Fibroblast of lung (primary cell): ENCODE data around the gene PIK3AP1. TPM values are rescaled to one million over a fixed set of nuclear protein-coding genes. Genes with fewer than 3 reads are reported as not detected.

Source experiments
- DNase-seq, 2 donors: peaks; one replicate each; pipeline versions ENCODE4 v3.0.0 to v3.0.0-alpha.2; 2010; ENCODE audit warnings: low read depth in 2 of 2
- H2AFZ ChIP-seq: 2 replicates; pipeline ENCODE4 v1.5.1; 2012; ENCODE audit warnings: low read length, control low read depth, inconsistent platforms
- H3K27ac ChIP-seq: 2 replicates; pipeline ENCODE4 v1.5.1; 2011; ENCODE audit warnings: low read length, control low read depth; ENCODE audit not compliant: insufficient read depth
- H3K27me3 ChIP-seq: 2 replicates; pipeline ENCODE4 v1.5.1; 2011; ENCODE audit warnings: mild to moderate bottlenecking, low read length; ENCODE audit not compliant: control insufficient read depth, insufficient read depth
- H3K36me3 ChIP-seq: 2 replicates; pipeline ENCODE4 v1.5.1; 2011; ENCODE audit warnings: low read length; ENCODE audit not compliant: control insufficient read depth, insufficient read depth
- H3K4me1 ChIP-seq: 2 replicates; pipeline ENCODE4 v1.5.1; 2011; ENCODE audit warnings: low read length; ENCODE audit not compliant: control insufficient read depth, insufficient read depth; ENCODE audit errors: extremely low read depth
- H3K4me2 ChIP-seq: 2 replicates; pipeline ENCODE4 v1.5.1; 2011; ENCODE audit warnings: low read length, control low read depth; ENCODE audit not compliant: insufficient read depth; ENCODE audit errors: extremely low read depth
- H3K4me3 ChIP-seq, 4 experiments: fragments of 200-600 bp in 1 of 4; sonication (generic) in 1 of 4; replicated peaks in 1 of 4; 2 replicates each; pipeline ENCODE4 v1.5.1; 2011 to 2016; ENCODE audit warnings: low read length in 4 of 4, low read depth in 3 of 4, mild to moderate bottlenecking in 3 of 4, control low read depth in 2 of 4, inconsistent platforms in 1 of 4, mixed read lengths in 1 of 4; ENCODE audit not compliant: insufficient read depth in 1 of 4; ENCODE audit errors: control extremely low read depth in 1 of 4
- H3K79me2 ChIP-seq: 2 replicates; pipeline ENCODE4 v1.5.1; 2012; ENCODE audit warnings: mild to moderate bottlenecking, low read length, inconsistent platforms; ENCODE audit not compliant: control insufficient read depth, insufficient read depth
- H3K9ac ChIP-seq: 2 replicates; pipeline ENCODE4 v1.5.1; 2011; ENCODE audit warnings: mild to moderate bottlenecking, low read length, control low read depth; ENCODE audit not compliant: insufficient read depth
- H3K9me3 ChIP-seq: 2 replicates; pipeline ENCODE4 v1.5.1; 2012; ENCODE audit warnings: low read depth, low read length; ENCODE audit not compliant: control insufficient read depth, insufficient read depth
- H4K20me1 ChIP-seq: 2 replicates; pipeline ENCODE4 v1.5.1; 2011; ENCODE audit warnings: low read length; ENCODE audit not compliant: control insufficient read depth, insufficient read depth; ENCODE audit errors: extremely low read depth
- EZH2 ChIP-seq: IDR thresholded peaks from 2 replicates; pipeline ENCODE4 v1.5.1; 2012; ENCODE audit warnings: low read length, control low read depth, mild to moderate bottlenecking; ENCODE audit errors: missing control alignments
- polyA plus RNA-seq, 2 donors: library from polyadenylated mRNA; depleted of rRNA in 1 of 2; stranded (reverse) in 1 of 2; unstranded in 1 of 2; fragments of >200 nt; gene quantifications; 2 replicates each; pipeline ENCODE4 v1.2.1, GENCODE V29; 2011 to 2012; ENCODE audit warnings: missing spikeins in 1 of 2
- total RNA-seq: library from RNA; depleted of rRNA; stranded (reverse); fragments of >200 nt; gene quantifications from 2 replicates; pipeline ENCODE4 v1.2.1, GENCODE V29; 2014
- TF ChIP-seq, protein P1 (sequence below), 2 donors: IDR thresholded peaks in 1 of 2; conservative IDR thresholded peaks in 1 of 2; 1 replicate in 1 of 2; 2 replicates in 1 of 2; pipeline ENCODE4 v1.5.1; 2011 to 2012; ENCODE audit warnings: low read length in 2 of 2, control low read depth in 1 of 2, inconsistent platforms in 1 of 2, low read depth in 1 of 2, mild to moderate bottlenecking in 1 of 2

Gene PIK3AP1
- total and polyA plus RNA-seq, 2 donors (not counting 1 experiment from before 2014, with no cell fraction given) = 0.17 to 0.24 TPM

- Histone ChIP-seq H2AFZ (no peak overlapping the region), H3K27ac (no peak overlapping the region), H3K9me3 (no peaks in the 10 kb centered on the region), H3K4me3 (no peak overlapping the region), H3K4me1 (no peaks in the 10 kb centered on the region), H3K4me2 (no peak overlapping the region), H3K36me3 (no peaks in the 10 kb centered on the region), H4K20me1 (no peaks in the 10 kb centered on the region), H3K79me2 (no peaks in the 10 kb centered on the region), H3K27me3 (peaks cover 6% of the 10 kb centered on the region), H3K9ac (no peak overlapping the region)
- no peak for TF ChIP-seq EZH2
- TF ChIP-seq, protein P1, sequence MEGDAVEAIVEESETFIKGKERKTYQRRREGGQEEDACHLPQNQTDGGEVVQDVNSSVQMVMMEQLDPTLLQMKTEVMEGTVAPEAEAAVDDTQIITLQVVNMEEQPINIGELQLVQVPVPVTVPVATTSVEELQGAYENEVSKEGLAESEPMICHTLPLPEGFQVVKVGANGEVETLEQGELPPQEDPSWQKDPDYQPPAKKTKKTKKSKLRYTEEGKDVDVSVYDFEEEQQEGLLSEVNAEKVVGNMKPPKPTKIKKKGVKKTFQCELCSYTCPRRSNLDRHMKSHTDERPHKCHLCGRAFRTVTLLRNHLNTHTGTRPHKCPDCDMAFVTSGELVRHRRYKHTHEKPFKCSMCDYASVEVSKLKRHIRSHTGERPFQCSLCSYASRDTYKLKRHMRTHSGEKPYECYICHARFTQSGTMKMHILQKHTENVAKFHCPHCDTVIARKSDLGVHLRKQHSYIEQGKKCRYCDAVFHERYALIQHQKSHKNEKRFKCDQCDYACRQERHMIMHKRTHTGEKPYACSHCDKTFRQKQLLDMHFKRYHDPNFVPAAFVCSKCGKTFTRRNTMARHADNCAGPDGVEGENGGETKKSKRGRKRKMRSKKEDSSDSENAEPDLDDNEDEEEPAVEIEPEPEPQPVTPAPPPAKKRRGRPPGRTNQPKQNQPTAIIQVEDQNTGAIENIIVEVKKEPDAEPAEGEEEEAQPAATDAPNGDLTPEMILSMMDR (conservative IDR thresholded peaks at IDR 0.05 in 1 of 2, IDR thresholded peaks at IDR 0.05 in 1 of 2; ENCODE audit: low read depth in 1 of 2, low read length in 2 of 2) = no peak
- DNase-seq = peak in 1 of 2 donors; percentile 49
Measured at GRCh38 chr10:96636551-96636950, 83.8 kb downstream of the PIK3AP1 start.

DNA sequence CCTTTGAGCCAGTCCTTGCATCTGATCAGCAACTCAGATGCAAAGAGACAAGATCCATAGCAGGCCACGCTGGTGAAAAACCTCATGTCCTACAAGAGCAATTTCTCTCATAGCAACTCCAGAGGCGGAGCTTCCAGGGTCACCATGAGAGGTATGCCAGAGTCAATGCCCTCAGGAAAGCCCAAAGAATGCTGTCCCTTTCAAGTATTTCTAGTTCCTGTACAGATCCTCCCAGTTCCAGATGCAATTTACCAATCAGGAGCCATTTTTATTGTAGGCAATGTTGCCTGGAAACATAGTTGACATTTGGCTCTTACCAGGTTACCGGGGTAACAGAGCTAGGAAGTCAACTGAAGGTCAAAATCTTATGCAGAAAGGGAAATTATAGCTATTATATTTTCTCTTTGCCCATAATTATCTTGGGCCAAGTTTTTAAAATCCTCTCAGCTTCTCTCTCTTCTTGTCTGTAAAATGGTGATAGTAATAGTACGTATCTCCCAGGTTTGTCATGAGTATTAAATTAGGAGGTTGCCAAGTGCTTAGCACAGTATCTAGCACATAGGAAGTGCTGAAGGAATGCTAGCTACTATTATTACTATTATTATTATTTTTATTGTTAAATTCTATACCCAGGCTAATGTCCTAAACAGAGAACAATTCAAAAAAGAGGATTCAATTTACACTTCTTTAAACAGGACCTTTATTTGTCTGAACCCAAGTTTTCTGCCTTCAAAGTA is 87.2 kb downstream of the PIK3AP1 start:
- no peaks in the 10 kb centered on the region for H3K79me2 ChIP-seq
- H4K20me1 ChIP-seq = no peaks in the 10 kb centered on the region
- no peaks in the 10 kb centered on the region for H3K36me3 ChIP-seq
- H2AFZ ChIP-seq = no peak overlapping the region
- no peaks in the 10 kb centered on the region for H3K4me1 ChIP-seq
- H3K4me2 ChIP-seq = no peak overlapping the region
- DNase-seq = no peak
- H3K4me3 ChIP-seq = no peak overlapping the region
- no peaks in the 10 kb centered on the region for H3K9me3 ChIP-seq
- no peak overlapping the region for H3K27ac ChIP-seq
- TF ChIP-seq, protein P1 (conservative IDR thresholded peaks at IDR 0.05 in 1 of 2, IDR thresholded peaks at IDR 0.05 in 1 of 2; ENCODE audit: low read depth in 1 of 2, low read length in 2 of 2) = no peak
- no peak for TF ChIP-seq EZH2
- H3K27me3 ChIP-seq = no peaks in the 10 kb centered on the region
- no peak overlapping the region for H3K9ac ChIP-seq

GRCh38 chr10:96627292-96627691 is 93.0 kb downstream of the PIK3AP1 start:
- Histone ChIP-seq H3K27ac (no peak overlapping the region), H3K4me1 (no peaks in the 10 kb centered on the region), H3K27me3 (no peaks in the 10 kb centered on the region), H3K4me2 (no peak overlapping the region), H3K36me3 (no peaks in the 10 kb centered on the region), H3K79me2 (no peaks in the 10 kb centered on the region), H3K4me3 (no peak overlapping the region), H4K20me1 (no peaks in the 10 kb centered on the region), H3K9ac (no peak overlapping the region), H3K9me3 (no peaks in the 10 kb centered on the region), H2AFZ (no peak overlapping the region)
- TF ChIP-seq EZH2 = no peak
- TF ChIP-seq, protein P1 (conservative IDR thresholded peaks at IDR 0.05 in 1 of 2, IDR thresholded peaks at IDR 0.05 in 1 of 2; ENCODE audit: low read depth in 1 of 2, low read length in 2 of 2) = no peak
- no peak for DNase-seq
